KG1 (cell line): ENCODE data around the gene WDR27.
"Not testable (repeated sequence)": the region's sequence is repeated elsewhere in the genome, so short reads cannot be mapped to it uniquely, and the experiment has no call there.

ENCODE experiments used
- DNase-seq: peaks from one replicate; lab custom pipeline; 2025; lab: John Stamatoyannopoulos, UW

Gene WDR27

DNA sequence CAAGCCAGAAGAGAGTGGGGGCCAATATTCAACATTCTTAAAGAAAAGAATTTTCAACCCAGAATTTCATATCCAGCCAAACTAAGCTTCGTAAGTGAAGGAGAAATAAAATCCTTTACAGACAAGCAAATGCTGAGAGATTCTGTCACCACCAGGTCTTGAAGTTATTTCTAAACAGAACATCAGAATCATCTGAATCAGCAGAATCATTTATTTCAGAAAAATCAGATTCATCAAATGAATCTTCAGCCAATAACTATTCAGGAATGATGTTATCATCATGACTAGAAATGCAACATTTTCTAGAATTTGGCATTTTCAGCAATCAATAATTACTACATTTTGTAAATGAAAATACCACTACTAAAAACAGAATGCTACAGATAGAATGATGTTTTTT lies 100.7 kb downstream of the WDR27 start:
- not testable (repeated sequence) for DNase-seq

DNA sequence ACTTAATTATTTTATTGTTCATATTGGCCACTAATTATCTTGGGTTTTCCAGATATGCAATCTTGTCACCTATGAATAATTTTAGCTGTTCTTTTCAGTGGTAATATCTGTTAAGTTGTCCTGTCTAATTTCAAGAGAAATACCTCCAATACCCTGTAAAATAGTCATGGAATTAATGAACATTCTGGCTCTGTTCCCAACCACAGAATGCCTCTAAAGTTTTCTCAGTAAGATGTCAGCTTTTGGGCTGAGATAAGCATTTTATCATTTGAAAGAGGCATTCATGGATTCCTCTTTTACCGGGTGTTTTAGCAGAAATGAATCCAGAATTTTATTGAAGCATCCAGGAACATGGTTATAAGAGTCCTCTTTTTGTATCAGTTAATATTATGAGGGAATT lies 109.3 kb downstream of the WDR27 start:
- no peak for DNase-seq

DNA sequence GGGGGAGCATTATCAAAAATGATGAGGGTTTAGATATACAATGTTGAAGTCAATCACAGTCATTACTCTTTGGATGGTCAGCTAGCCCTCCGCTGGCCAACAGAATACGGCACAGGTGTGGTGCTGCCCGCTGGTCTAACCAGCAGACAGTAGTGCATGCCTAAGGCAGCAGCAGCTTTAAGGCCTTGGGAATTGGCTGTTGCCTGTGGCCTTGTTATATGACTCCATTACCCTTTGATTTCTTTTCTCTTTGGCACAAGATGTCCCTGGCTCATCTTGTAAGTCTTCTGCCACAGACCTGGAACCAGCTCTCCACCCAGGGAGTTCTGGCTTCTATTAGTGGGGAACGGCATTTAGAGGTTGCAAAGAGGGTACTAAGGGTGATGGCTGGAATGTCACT lies 110.2 kb downstream of the WDR27 start:
- DNase-seq: no peak

DNA sequence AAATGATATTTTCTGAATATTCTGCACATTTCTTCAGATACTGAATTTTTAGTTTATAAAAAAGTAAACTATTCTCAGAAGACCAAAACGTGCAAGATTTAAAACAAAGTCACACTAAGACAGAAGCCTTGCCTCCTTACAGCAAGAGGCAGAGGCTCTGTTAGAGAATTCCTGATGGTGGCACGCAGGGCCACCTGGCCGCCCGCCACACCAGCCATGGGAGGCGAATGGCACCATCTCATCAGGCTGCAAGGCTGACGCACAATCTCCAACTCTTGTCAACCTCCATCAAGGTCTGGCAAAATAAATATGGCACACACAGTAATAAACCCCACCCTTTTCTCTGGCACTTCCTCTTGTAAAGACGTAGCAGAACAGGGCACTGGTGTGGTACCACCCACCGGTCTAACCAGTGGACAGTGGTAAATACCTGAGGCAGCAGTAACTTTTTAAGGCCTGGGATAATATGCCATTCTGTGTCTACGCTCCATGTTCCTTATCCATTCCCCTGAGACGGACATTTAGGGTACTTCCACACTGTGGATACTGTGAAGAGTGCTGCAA lies 111.4 kb downstream of the WDR27 start:
- no peak for DNase-seq

DNA sequence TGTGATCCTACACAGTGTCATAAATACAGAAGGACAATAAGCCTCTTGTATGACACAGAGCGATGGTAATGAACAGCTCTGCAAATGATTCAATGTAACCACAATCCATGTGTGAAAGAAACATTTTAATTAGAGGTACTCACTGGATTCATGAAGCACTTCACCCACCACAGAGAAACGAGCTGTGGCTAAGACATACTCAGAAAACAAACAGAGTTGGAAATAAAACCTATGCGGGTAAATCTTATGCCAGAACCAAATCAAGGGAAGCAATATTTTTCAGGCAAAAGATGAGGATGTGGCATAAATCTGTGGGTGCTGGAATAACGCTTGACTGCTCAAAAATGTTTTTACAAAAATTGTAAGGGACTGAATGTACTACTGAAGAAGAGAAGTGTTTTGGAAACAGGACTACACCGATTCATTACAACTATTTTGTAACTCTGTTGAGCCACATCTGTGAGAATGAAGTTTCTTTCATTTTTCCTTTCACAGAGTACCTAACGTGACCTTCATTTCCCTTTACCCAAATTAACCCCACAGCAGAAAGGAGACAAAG lies 112.1 kb downstream of the WDR27 start:
- DNase-seq: no peak

DNA sequence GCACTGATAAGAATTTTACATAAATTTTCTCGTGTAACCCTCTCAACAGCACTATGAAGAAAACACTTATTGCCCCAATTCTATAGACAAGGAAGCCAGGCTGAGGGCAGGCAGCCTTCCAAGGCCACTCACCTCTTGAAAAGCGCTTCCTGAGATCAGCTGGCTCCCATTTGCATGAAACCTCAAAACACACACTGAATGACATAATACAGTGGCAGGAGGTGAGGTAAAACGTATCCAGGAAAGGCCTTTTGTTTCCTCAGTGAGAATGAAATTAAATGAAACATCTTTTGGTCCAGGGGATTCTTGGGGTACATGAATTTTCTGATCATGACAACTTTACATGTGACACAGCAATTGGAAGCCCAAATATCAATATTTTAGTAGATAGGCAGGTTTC lies 112.5 kb downstream of the WDR27 start:
- DNase-seq: no peak

DNA sequence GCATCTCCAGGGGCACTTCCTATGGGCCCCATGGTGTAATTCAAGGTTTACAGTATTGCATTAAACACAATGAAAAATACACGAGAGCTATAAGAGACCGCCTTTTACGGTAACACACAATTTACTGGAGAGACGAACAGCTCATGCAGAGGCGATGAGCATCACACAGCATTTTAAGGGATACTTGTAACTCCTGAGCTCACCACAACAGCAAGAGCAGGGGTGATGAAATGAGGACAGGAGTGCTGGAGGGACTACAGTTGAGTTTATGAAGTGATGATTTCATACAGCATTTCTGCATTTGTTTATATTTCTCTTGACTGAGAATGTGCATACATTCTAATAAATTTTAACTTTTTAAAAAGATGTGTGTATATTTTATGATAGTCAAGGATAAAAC lies 113.9 kb downstream of the WDR27 start:
- DNase-seq: no peak

DNA sequence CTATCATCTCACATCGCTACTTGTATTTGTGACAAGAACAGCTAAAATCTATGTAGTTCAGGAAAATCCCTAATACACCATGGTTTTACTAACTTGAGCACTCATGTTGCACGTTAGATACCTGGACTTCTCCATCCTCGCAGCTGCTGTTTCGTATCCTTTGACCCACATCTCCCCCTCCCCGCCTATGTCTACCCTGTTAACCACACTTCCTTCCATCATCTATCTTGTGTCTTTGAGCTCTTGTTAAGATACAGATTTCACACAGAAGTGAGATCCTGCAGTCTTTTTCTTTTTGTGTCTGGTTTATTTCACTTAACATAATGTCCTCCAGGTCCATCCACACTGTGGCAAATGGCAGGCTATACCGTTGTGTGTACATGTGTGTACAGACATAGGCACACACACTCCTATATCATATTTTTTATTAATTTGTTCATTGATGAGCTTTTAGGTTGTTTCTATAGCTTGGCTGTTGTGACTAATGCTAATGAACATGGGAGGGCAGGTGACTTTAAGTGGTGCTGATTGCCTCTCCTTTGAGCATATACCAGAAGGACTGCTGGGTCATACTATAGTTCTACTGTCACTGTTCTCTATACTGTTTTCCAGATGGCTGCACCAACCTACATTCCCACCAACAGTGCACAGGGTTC lies 117.8 kb downstream of the WDR27 start:
- DNase-seq: no peak

DNA sequence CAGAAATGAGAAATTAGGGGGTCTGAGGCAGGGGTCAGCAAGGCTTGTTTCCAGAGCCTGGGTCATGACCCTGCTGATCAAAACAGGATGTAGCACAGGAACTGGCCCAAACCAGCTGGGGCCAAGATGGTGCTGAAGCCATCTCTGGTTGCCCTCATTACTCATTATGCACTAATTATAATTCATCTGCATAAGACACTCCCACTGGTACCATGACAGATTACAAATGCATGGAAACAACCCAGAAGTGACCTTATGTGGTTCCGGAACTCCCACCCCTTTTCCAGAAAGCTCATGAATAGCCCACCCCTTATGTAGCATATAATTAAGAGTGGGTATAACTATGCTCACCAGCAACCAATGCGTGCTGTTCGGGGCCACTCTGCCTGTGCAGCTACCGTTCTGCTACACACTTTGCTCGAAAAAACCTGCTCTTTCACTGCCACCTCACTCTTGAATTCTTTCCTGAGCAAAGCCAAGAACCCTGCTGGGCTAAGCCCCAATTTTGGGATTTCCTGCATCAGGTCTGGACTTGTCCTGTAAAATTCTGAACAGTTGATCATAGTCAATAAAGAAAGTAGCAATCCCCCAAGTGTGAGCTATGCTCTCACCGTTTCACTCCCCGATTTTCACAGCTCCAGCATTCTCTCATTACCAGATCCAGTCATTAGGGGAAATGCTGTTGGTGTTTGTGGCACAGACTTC lies 122.3 kb downstream of the WDR27 start:
- DNase-seq: no peak

DNA sequence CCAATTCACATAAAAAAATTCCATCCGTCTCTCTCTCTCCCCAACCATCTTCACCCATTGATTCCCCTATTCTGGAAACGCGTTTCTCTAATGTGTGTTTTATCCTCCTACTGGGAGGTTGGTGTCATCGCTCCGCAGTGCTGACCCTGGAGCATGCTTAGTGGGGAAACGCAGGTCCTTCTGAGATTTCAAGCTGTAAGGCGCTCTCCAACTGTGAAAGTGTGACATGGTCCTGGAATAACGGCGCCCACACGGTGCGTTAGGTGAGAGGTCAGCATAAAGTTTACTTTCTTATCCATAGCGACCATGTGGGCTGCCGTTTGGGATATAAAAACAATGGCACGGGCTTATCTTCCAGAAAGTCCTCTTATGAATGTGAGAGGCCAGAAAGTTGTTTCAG lies 123.9 kb downstream of the WDR27 start:
- no peak for DNase-seq

DNA sequence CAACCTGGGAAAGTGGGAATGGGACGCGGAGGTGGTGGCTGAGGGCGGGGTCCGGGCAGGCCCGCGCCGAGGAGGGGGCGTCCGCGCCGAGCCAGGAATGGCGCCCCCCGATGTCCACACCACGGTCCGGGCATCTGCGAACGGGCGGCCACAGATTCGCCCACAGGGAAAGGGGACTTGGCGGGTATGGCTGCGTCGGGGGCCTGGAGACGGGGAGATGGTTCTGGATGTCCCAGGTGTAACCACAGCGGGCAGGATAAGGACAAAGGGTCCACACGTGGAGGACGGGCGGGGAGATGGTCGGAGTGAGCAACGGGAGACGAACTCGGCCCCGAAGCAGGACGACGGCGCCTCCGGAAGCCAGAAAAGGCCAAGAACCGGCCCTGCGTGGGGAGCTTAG lies 124.6 kb downstream of the WDR27 start:
- no peak for DNase-seq

DNA sequence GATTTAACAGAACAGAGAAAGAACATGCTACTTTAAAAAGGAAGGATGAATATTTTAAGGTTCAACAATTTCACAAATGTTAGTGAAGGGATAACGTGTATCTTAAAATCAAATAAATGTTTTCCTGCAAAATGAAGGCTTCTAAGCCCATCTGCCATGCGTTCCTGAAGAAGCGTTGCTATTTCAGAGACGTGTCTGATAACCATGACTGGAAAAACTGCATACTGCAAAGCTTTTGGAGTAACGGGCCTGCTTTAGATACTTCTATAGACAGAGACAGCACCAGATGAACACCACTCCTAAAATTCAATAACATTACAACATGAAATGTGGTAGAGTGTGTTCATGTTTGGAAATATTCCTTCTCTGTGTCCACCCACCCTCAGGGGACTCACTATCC lies 126.0 kb downstream of the WDR27 start:
- no peak for DNase-seq

DNA sequence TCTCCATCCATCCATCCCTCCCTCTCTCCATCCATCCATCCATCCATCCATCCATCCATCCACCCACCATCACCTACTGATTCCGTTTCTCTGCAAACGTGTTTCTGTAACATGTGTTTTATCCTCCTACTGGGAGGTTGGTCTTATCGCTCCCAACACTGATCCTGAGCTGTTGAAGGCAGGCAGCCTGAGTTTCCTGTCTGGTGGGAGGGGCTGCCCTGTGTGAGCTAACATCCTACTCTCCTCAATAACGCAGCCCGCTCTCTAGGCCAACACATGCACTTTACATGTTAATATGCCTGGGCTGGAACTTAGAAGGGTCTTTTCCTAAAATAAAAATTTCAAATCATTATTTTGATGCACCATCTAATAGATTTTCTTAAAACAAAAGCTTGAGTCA lies 126.5 kb downstream of the WDR27 start:
- no peak for DNase-seq

DNA sequence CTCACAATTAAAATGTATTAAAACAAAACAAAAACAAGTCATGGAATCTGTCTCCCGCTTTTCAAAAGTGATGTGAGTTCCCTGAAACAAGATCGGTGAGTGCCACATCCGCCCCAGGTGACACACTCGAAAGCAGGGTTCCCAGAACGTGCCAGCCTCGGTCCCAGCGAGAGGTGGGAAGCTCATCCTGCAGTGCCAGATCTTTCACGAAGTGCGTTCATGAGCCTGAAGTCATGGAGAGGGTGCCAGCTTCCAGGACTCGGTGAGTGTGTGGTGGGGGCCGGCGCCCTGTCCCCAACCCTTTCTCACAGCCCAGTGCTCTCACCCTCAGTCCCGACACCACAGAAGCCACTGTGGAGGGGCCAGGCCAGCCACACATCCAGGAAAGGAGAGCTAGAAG lies 127.4 kb downstream of the WDR27 start:
- DNase-seq: no peak

DNA sequence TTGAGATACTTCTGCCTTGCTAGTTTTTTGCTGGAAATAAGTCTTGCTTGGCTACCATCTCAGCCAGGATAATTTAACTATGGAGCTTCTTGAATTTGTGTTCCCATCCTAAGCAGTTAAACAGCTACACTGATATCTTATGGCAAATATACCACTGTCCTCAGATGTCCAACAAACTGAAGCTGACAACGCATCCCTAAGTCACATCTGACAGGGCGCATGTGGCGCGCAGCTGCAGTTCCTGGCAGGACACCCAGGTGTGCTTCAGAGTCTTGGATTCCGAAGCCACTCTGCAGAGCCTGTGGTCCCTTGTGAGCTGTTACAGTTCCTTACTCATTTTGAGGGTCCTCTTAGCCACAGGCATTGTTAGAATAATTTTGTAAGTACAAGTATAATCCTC lies 127.9 kb downstream of the WDR27 start:
- DNase-seq: no peak

DNA sequence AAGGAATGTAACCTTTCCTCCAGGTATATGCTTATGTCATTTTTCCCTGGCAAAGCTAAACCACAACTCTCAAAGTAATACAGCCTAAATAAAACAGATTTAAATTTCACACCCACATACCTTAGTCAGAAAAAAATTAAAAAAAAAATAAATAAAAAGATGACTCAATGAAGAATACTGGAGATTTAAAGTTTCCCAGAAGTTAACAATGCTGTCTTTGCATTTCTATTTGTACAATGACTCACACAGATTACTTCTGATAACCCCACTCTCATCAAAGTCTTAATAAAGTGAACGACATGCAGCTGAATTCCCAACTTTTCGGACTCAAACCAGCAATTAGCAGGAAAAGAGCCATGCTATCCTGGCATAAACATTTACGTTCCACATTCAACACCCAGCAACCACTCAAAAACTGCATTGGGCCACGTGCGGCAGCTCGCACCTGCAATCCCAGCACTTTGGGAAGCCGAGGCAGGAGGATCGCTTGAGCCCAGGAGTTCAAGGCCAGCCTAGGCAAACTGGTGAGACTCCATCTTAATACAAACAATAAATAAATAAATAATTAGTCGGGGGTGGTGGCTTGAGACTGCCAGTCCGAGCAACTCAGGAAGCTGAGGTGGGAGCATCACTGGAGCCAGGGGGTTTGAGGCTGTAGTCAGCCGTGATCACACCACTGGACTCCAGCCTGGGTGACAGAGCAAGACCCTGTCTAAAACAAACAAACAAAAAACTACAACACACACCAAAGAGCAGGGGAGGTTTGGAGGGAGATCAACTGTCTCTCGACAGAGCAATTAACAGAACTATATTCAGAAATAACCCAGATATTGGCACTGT lies 130.5 kb downstream of the WDR27 start:
- no peak for DNase-seq

DNA sequence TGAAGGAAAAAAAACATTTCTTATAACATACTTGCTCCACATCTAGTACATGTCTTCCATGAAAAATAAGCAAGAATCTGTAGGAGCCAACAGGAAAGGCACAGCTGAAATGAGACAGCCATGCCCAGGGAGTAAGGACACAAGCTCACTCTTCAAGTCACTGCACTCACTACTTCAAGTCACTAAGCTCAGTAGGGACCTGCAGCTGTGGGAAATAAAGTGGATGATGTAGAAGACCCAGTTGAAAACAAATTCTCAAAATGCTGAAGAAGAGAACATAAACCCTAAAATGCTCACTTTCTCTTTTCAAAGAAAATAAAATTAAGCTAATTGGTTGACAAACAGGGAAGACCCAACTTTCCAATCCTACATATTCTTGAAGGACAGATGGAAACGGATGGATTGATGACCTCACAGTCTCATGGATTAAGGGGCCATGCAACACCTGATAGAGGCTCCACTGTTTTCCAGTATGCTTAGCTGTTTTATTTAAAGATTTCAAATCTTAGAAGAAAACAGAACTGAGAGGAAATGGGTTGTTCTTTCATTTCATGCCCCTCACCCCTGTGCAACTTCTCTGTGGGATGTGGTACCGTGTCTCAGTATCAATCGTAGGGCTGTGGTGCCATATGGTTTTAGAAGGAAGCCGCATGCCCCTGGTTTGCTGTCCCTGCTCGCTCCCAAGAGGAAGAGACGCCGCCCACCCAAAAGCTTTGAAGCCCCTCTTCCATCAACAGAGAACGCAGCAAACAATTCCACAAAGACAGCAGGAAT lies 133.3 kb downstream of the WDR27 start:
- no peak for DNase-seq

DNA sequence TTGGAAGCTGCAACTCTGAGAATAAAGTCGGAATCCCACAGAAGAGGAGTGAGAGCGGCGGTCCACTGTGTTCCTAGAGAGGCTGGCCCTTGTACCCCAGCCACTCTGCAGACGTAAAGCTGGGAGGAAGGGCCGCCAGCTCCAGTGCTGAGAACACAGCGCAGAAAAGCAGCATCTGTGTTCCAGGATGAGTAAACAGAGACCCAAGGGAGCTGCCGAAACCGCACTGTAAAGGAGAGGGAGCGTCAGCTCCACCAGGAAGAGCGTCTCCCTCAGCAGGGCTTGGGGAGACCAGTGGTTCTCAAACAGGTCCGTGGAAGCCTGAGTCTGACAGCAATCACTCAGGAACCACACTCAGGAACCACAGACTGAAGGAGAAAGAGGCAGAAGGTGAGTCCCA lies 134.0 kb downstream of the WDR27 start:
- DNase-seq: no peak

DNA sequence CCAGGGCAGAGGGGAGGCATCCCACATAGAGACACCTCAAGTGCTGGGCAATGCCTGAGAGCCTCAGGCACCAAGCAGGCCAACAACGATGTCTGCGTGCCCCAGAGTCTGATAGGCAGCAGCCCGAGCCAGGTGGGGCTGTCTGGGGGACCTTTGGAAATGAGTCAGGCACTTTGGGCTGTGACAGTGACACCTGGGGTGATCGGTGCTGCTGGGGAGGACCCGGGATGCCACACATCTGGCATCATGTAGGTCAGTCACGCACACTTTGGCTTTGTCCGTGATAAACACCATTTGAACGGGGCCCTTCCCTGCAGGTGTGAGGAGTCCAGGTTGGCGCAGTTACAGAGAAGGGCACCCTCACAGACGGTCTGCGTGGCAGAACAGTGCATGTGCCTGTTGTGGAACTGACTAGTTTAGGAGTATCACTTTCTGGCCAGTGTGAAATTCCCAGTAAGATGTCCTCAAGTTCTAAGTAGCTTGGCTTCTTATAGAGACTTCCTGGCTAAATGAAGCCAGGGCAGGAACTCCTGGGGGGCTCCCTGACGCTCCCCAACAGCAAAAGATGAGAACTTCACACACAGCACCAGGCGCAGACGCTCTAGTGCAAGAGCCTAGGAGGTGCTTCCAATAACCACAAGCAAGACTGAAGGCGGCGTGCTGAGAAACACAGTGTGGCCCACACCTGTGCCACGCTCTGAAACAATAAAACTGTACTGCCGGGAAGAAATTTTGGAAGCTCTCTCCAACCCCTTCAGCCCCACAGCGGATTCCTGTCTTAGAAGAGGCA lies 134.7 kb downstream of the WDR27 start:
- no peak for DNase-seq

DNA sequence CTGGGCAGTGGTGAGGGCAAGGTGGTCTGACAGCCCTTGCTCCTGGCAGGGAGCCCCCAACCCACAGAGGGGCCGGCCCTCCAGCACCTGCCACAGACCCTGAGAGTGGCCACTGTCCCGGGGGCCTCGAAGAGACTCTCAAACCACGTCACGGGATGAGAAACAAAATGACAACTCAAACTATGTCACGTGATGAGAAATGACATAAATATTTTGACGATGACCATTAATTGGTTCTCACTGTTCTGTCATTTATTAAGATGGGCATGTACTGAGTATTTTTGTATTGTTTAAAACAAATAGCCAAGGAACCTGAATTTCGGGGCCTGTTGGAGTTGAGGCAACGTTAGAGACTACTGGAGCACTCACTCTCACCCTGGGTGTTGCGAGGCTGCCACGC lies 135.5 kb downstream of the WDR27 start:
- no peak for DNase-seq
